Lung microvascular endothelial cell (primary cell): ENCODE measurements around the gene ASAP2. TPM values are rescaled to one million over a fixed set of nuclear protein-coding genes. Genes with fewer than 3 reads are reported as not detected.

Experiments used
- DNase-seq, 2 donors: peaks; one replicate each; pipeline versions ENCODE4 v3.0.0 to v3.0.0-alpha.2; 2010; ENCODE audit warnings: low read depth in 2 of 2
- total RNA-seq: library from RNA; depleted of rRNA; stranded (reverse); fragments of >200 nt; gene quantifications from 2 replicates; pipeline ENCODE4 v1.2.1, GENCODE V29; 2014

The ASAP2 gene
- total RNA-seq, 1 donor from 2014 or later = 26.2 TPM

DNA sequence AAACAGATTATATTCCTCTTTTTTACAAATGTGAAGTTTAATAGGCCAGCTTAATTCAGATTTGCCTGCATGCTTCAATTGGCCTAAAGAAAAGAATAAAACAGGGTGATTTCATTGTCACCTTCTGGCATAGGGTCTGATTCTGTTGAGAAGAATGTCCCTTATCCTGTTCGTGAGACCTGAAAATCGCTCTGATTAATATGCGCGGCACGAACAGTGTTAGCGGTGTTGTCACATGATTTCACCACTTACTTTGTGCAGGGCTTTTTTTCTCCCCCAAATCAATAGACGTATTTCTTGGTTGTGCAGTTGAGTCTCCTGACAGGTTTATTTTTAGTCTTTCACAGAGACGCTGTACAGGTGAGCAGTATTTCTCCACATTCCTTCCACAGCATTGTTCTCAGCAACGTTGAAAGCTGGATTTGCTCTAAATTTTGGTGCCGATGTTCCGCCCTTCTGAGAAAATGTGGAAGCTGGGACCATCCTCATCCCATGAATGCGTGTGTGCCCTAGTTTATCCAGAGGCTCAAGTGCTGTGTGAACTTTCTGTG is 134.8 kb downstream of the ASAP2 start:
- no peak for DNase-seq

DNA sequence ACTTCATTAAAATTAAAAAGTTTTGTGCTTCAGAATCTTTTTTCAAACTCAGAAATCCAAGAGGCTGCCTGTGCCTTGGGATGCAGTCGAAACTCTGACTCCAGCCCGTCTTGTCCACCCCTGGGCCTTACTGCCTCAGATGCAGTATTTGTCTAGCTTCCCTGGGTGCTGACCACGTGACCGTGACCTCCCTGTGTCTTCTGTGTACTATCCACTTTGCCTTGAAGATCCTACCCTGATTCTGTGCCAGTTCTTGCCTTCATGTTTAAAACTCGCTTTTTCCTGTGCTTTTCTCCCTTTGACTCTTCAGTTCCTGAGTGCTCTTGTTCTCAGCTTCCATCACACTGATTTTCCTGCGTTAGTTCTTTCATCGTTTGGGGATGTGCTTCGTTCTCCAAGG is 136.0 kb downstream of the ASAP2 start:
- DNase-seq = no peak

DNA sequence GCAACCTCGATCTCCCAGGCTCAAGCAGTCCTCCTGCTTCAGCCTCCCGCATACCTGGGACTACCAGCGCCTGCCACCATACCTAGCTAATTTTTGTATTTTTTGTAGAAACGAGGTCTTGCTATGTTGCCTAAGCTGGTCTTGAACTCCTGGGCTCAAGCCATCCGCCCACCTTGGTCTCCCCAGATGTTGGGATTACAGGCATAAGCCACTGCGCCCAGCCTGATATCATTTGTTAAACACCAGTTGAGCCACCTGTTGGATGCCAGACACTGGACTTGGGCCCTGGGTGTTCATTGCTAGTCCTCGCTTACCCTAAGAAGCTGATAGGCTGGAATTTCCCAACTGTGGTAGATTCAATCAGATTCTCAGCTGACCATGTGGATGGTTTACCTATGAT is 136.9 kb downstream of the ASAP2 start:
- DNase-seq = no peak

DNA sequence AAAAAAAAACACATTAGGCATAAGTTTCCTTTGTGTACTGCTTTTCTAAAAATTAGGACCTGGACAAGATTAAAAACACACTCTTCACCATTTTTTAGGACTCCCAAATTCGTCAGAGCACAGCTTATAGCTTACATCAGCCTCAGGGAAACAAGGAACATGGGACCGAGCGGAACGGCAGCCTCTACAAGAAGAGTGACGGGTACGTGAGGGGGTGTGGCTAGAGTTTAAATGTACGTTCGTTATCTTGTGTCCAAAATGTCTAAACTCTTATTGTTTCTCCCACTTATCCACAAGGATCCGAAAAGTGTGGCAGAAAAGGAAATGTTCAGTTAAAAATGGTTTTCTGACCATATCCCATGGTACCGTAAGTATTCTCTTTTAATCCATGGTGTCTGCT is 137.8 kb downstream of the ASAP2 start:
- no peak for DNase-seq

DNA sequence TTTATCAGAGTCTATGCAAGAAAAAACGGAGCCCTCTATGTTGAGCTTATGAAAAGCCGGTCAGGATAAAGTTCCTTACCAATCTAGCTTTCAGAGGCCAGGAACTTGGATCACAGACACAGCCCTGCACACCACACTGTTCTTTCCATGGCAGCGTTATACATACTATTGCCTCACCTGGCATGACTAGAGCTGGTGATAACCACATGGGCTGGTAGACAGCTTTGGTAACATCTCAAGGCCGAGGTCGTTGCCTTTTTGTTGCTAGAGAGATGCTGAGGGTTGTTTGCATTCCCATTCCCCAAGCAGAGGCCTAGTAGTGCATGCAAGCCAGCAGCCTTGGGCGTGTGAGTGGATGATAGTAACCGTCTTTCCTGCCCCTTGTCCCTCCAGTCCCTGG is 138.7 kb downstream of the ASAP2 start:
- DNase-seq = no peak

DNA sequence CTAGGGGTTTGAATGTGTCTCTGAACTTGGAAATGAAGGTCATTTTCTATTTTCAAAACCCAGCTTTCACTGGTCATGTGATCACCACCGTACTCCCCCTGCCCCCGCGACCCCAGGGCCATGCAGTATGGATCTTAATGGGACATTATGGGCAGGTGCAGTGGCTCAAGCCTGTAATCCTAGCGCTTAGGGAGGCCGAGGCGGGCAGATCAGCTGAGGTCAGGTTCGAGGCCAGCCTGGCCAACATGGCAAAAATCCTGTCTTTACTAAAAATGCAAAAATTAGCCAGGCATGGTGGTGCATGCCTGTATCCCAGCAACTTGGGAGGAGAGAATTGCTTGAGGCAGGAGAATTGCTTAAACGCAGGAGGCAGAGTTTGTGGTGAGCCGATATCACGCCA is 139.4 kb downstream of the ASAP2 start:
- no peak for DNase-seq

DNA sequence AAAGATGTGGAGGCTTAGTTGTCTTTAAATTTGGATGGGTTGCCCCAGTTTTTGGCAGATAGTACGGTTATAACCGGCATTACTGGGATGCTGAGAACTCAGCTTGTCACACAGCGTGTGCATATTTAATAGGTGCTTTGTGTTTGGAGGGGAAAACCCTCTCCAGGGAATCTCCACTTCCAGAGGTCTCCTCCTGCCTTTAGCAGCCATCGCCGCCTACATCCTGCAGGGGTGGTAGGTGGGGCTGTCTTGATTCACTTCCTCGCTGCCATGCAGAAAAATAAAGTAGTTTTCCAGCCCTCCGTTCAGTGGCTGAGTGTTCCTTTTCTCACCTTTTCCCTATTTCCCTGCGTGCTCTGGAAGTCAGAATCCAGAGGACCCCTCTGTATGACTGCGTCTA is 140.3 kb downstream of the ASAP2 start:
- DNase-seq = no peak

DNA sequence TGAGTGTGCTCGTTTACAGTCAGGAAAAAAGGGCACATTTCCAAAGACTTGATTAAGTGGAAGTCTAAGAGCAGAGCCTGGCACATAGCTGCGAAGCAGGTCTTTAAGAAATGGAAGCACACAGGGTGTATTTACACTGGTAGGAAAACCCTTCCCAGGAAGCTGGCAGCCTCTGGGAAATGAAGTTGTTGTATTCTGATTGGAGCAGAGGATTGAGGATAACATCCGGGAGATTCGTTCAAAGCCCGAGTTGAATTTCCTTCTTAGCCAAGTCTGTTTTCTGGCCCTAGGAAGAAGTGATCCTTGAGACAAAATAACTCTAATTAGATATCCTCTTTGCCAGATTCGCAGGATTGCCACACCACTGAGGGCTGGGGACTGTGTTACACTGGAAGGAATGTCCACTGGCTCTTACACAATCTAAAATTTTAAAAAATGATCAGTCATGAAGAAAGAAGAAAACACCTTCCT is 140.8 kb downstream of the ASAP2 start:
- peak in 1 of 2 donors; percentile 76 for DNase-seq

DNA sequence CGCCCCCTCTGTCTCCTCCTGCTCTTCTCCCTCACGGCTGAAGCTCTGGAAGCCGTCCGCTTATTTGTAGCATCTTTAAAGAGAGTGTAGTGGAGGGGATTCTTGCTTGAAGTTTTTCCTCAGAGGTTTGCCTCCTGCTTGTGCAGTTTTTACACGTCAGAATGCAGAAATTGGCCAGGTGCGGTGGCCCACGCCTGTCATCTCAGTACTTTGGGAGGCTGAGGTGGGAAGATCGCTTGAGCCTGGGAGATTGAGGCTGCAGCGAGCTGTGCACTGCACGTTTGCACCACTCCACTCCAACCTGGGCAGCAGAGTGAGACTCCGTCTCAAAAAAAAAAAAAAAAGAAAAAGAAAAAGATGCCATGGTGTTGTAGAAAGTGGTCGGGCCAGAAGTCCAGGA is 147.7 kb downstream of the ASAP2 start:
- no peak for DNase-seq

DNA sequence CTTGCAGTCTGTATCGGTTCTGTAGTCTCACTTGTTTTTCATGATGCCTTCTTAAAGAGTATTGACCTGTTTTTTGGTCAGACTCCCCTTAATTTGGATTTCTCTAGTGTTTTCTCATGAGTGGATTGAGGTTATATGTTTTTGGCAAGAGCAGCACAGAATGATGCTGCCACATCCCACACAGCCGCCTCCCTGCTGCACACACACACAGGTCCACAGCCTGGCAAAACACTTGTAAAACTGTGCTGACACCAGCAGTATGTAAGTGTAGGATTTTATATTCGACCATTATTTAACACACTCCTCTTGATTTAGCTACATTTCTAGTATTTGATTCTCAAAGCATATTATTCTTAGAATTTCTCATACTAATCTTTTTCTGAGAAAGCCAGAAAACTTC is 148.7 kb downstream of the ASAP2 start:
- no peak for DNase-seq

DNA sequence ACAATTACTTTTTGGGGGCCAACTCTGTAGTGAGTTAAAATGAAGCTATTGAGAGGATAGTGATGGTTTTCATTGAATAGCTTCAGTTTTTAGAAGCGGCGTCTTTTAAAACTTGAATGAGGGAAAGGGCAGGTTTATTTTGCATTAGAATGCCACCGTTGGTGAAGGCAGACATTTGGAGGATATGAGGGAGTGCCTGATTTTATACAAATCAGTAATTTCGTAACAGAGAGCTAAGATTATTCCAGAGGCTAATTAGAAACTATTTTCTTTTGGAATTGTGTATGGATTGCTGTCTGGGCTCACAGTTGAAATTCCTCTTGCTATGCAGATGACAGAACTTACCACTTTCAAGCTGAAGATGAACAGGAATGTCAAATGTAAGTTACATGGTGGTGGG is 149.1 kb downstream of the ASAP2 start:
- no peak for DNase-seq

DNA sequence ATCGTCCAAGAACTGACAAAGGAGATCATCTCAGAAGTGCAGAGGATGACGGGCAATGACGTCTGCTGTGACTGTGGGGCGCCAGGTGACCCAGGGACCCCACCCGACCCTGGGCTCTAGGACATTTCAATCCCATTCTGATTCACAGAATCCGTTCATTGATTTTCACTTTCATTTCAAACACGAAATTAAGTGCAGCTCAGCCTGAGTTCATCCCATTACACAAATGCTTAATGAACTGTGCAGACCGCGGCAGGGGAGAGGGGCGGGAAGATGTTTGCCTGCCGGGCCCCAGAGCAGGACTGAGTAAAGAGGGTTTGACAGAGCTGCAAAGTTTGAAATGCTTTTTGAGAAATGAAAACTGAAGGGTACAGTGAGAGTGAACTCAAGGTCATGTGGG is 149.6 kb downstream of the ASAP2 start:
- DNase-seq = no peak

DNA sequence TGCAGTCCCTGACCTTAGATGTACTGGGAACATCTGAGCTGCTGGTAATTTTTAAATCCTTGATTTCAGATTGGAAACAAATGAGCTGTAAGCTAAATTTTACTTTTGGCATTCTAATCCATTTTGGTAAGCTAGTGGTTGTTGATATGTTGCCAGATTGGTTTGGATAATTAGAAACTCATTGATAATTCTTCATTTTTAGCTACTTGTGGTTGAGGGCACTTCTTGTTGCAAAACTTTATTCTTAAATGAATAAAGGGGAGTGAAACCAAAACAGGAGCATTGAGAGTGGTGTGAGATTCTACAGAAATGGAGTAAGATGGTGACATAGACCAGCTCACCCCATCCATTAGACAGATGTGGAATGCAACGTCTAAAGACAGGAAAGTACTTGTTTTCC is 152.2 kb downstream of the ASAP2 start:
- DNase-seq = no peak

DNA sequence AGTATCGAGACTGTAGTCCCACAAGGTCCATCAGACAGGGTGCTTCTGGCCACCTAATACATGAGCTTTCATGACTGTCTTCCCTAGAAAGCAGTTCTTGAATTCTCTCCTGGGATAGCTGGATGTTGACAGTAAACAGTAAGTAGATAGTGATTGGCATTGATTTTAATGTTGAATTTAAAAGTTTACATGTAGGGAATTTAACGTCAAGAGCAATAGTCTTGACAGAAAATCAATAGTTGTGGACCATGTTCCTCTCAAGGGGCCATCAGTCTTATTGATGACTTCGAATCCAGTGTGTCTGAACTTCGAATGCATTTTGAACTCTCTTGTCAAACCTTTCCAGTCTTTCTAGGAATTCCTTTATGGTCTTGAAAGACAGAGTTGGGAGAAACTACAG is 152.9 kb downstream of the ASAP2 start:
- no peak for DNase-seq

DNA sequence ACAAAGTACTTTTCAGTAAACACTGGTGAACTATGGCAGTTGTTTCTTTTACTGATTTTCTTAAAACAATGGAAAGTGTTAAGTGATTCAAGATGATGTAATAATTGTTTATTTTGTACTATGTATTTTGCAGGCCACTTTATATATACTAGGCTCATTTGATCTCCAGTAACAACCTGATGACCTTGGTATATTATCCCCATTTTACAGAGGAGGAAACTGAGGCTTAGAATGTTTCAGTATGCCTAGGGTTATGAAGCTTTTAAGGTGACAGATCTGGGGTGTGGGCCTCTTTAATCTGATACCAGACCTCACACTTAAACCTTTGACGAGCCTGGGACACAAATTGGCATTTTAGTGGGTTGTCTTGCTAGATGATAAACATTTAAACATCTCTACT is 153.5 kb downstream of the ASAP2 start:
- no peak for DNase-seq

DNA sequence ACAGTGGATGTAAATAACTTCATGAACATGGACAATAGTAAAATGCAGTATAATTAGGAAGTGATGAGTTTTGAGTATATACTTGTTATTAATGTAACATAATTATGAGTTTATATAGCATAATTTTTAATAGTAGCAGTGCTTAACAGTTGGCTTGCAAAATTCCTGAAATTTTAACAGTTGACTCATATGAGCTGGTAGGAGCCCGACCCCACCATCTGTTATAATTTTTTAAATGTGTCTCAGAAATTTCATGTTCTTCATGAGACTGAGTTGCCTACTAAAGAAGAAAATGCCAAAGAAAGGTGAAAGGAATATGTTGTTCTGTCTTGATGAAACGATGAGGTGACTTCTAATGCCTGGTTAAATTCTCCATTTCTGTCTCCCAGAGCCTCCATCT is 154.1 kb downstream of the ASAP2 start:
- no peak for DNase-seq

DNA sequence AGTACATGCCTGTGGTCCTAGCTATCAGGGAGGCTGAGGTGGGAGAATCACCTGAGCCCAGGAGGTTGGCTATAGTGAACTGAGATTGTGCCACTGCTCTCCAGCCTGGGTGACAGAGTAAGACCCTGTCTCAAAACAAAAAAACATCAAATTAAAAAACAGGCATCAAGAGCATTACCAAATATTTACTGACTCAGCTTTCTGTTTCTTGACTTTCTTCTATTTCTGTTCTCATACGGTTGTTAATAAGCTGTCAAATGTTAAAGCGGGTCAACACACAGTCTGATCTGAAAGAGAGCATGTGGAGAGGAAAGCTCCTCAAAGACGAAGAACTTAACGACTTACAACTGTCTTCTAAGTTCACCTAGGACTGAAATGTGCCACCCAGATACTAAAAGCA is 157.8 kb downstream of the ASAP2 start:
- no peak for DNase-seq

DNA sequence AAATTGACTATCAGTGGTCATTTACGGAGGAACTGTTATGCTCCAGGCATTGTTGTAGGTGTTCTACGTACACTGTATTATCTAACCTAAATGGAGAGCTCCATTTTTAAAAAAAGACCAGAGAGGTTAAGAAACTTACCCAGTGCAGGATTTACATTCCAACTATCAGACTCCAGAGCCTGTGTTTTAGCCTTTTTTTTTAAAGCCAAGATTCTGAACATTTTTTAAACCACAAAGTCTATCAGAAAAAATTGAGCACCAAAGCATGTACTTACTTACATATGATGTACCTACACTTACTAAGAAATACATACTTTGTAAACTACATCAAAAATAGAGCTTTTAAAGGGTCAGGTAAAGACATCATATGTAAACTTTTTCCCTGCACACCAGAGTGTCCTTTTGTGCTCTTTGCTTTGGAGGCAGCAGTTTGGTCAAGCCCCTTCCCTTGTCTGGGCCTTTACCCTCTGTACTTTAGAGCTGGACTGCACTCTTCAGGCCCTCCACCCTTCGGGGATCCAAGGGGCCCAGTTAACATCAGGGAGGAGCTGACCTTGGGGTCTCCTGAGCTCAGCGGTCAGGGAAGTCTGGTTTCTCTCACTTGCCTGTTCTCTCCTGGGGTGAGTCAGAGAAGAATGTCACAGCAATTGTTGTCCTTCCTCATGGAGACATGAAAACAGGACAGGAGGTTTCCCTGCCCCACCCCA is 158.3 kb downstream of the ASAP2 start:
- DNase-seq = peak; percentile 22 to 50

DNA sequence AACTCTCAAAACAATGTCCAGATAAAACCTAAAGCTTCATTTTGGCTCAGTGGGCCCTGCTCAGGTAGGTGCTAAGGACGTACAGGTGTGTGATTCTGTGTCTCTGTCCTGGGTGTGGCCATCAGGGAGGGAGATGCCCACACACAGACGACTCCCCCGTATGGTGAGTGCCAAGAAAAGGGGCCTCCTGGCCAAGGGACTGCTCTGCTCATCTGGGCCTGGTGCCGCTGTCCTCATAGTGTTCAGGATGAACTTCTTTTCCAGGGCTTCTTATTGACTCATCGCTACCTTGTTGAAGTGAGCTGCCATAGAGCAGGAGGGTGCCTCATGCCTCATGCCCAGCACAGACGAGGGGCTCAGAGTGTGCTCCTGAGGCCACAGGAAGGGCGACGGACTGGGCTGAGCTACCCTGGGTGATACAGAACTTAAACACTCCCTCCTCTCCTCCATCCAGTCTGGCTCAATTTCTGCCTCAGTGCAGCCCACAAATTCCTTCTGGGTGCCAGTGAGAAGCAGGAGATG is 158.9 kb downstream of the ASAP2 start:
- DNase-seq = no peak

DNA sequence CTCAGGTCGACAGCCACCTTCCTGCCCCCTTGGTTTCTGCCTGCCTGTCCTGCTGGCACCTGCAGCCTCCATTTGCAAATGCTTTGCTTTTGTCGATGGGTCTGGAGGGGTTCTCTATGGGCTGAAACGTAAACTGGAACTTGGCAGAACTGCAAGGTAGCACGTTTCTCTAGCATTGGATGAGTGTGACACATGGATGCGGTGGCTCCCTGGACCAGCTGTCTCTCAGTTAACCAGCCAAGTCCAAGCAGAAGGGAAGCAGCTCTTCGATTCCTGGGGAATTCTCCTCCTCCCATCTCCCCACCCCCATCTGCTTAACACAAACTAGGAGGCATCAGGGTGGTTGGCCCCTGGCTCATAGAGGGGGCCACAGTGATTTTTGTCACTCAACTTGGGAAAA is 159.4 kb downstream of the ASAP2 start:
- DNase-seq = no peak

DNA sequence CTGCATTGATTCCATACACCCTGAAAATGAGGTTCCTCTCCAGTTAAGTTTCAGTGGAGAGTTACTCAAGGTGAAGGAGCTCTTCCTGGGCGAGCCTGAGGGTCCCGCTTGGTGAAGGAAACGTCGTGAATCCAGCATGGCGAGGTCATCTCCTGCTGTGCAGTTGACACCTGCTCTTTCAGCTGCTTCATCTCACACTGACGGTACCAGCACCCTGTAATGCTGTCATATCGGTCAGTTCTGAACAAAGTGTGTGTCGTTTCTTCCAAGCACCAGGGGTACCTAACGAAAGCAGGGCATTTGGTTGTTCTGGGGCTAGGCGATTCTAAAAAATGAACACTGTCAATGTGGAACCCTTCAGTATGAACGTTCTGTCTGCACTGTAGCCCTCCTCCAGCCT is 164.1 kb downstream of the ASAP2 start:
- DNase-seq = no peak

DNA sequence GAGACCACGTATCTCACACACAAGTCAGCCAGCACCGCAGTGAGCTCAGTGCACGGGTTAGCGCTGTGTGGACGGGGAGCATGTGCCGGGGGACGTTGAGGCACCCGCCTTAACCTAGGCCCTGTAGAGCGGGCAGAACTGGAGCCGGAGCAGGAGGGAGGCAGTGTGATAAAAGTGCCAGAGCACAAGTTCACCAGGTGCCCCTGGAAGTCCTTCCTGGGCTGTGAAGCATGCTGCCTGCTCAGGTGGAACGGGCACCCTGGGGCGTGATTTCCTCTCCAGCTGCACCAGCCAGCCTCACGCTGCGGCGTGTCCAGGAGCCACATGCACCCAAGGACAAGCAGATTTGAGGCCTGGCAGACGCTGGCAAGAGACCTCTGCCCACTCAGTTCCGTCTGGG is 166.4 kb downstream of the ASAP2 start:
- no peak for DNase-seq

DNA sequence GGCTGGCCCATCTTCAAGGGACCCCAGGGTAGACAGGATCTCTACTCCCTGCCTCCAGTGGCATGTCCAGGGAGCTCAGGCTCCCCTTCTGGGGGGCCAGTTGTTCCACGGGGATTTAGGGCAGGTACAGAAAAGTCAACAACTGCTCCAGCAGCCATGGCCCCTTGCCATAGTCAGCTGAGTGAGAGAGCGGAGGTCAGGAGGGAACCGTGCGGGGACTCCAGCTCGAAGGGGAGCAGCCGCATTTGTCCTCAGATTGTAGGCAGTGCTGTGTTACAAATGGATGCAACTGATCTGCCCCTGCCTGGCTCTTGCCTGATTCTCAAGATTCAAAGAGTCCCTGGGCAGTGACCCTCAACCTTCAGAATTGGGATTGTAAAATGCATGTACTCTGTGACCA is 166.9 kb downstream of the ASAP2 start:
- DNase-seq = no peak
